HG03025 (cell line): ENCODE measurements around the gene TBC1D14.

Experiments used
- ATAC-seq: cut with Tn5 transposase; IDR thresholded peaks from one replicate; pipeline ENCODE4 v1.9.1; 2021; ENCODE audit warnings: mild to moderate bottlenecking, moderate library complexity; ENCODE audit not compliant: unreplicated experiment, low FRiP score

Gene TBC1D14

DNA sequence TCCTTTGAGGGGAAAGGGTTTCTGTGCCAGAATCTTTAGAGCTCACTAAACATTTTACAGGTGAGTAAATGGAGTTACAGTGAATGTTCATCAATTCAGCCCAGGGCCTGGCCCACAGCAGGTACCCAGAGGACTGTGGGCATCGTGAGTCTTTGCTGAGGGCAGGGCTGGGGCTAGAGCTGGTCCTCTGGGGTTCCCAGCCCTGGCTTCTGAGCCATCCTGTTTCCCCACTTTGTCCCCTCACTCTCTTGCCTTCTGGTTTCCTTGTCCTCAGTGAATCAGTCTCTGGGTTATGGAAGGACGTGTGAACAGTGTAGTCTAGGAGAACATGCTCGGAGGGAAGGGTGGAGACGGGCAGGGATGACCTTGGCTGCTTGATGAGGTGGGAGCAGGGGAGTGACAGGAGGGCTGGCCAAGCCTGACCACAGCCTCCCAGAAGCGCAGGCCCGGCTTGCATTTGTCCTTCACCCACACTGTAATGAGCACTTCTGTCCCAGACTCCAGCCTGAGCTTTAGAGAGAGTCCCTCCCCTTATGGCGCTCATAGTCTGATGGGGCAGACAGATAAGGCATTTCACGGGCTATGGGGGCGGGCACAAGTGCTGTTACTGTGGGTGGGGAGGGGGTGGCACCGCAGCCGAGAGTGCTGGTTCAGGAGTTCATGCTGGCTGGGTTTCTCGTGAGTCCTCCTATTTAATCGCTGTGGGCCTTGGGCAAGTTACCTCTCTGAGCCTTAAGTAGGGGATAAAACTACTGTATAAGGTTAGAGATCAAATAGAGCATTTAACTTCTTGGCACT, 17.3 kb downstream of the TBC1D14 start:
- no peak for ATAC-seq

DNA sequence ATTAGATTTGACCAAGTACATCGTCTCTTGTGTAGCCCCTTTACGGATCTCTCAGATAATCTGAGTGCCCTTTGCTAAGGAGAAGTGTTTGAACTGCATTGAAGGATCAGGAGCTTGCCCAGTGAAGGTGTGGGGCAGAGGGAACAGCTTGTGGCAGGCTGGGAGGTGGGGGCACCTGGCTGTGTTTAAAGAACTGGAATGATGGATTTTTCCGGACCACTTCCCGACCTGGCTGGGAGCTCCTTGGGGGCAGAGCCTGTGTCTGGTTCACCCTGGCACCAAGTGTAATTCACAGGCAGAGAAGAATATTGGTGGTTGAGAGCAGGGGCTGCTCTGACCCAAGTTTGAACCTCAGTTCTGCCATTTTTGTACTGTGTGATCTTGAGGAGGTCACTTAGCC, 18.5 kb downstream of the TBC1D14 start:
- no peak for ATAC-seq

DNA sequence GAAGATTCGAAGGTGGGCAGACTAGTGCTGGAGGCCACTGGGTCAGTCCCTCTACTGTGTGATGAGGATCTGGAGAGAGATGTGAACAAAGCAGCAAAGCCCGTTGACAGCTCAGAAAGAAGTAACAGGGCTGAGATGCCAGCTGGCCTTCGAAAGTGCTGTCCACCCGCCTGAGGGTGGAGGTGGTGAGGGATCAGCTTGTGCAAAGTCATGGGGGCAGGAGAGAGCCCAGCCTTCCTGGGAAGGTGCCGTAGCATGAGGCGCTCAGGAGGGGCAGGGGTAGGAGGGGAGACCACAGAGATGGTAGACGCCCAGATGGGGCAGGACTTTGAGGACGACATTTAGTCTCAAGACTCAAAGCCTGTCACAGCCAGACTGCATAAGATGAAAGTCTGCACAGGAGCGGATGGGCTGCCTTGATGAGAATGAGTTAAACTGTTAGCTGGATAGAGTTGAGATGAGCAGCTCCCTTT, 19.7 kb downstream of the TBC1D14 start:
- no peak for ATAC-seq

DNA sequence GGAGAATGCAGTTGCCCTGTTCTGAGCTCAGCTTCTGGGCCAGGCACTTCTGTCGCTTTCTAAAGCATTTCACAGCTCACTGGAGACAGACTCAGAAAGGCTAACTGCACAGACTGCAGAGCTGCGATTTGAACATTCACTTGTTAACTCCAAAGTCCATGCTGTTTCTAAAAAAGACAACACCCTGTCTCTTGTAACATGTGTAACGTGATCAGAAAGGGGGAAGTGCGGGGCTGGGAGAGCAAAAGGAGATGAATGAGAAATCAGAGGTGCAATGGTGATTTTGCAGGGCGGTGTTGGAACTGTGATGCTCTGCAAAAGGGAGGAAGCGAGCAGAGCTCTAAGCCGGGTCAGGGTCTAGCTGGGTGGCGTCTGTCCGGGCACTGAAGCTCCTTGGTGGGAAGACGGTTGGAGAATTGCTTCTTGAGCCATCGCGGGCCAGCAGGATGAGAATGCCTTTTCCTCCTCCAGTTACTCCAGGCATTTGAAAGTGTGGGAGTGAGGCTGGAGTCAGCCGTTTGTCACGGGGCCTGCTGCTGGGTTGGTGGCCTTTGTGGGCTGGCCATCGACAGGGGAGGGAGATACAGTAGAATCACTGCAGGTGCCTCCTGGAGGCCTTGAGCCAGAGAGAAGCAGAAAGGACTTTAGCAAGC, 20.3 kb downstream of the TBC1D14 start:
- no peak for ATAC-seq

DNA sequence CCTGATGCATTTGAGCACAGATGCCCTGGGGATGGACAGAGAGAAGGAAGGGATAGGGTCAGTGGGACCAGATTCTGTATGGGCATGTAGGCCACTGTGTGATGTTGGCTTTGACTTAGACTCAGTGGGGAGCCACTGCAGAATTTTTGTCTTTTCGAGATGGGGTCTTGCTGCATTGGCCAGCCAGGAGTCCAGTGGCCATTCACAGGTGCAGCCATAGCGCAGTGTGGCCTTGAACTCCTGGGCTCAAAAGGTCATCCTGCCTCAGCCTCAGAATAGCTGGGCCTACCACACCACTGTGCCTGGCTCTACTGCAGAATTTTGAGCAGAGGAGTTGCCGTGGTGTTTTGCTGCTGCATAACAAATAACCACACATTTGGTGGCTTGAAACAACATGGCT, 22.8 kb downstream of the TBC1D14 start:
- no peak for ATAC-seq

DNA sequence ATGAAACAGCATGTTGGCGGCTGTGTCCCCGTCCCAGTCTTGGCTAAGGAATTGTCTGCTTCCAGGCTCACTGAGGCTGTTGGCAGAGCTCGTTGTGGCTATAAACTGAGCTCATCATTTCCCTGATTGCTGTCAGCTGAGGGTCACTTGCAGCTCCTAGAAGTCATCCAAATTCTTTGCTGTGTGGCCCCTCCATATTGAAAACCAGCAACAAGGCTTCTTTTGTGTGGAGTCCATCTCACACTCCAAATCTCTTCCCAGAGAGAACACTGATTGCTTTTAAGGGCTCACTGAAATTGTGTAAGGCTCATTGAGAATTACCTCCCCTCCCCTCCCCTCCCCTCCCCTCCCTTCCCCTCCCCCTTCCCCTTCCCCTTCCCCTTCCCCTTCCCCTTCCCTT, 23.3 kb downstream of the TBC1D14 start:
- ATAC-seq: no peak

DNA sequence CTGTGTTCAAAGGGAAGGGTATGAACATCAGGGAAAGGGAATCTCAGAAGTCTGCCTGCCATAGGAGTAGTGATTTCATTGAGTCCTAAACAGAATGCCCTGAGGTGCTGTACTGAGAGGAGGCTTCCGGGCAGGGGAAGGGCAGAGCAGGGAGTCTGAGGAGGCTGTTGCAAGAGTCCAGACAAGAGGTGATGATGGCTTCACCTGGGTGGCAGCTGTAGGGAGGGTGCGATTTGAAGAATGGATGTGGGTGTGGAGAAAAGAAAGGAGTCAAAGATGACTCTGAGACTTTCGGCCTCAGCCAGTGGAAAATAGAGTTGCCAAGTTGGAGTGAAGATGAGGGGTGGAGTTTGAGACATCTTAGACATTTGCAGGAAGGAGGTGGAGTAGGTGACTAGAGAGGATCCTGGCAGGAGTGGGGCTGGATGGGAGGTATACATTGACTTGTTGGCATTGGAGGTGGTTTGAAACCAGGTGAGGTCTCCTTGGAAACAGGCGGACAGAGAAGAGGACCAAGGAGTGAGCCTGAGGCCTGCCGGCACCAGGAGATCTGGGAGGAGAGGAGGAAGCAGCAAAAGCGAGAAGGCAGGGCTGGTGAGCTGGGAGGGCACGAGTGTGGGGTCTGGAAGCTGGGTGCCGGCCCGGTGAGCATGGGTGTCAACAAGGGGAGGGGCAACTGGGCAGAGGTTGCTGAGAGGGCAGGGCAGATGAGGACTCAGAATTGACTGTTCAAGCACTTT, 24.2 kb downstream of the TBC1D14 start:
- no peak for ATAC-seq

DNA sequence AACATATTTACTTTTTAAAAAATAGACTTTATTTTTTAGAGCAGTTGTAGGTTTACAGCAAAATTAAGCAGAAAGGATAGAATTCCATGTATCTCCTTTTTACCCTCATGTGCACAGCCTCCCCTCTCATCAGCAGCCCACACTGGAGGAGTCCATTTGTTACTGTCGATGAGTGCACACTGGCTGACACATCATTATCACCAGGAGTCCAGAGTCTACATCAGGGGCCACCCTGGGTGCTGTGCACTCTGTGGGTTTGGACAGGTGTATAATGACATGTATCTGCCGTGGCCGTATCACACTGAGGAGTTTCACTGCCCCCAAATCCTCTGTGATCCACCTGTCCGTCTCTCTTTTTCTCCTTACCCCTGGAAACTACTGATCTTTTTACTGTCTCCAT, 26.3 kb downstream of the TBC1D14 start:
- ATAC-seq: no peak

DNA sequence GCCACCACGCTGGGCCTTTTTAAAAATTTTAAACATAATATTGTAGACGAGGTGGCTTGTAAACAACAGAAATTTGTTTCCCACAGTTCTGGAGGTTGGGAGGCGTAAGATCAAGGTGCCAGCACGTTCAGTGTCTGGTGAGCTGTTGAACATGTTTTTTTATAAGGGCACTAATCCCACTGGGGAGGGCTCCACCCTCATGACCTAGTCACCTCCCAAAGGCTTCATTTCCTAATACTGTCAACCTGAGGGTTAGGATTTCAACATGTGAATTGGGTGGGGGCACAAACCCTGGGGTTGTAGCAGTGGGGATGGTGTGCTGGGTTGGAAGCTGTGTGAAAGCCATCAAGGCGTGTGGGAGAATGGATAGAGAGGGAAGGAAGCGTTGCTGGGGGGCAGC, 27.6 kb downstream of the TBC1D14 start:
- no peak for ATAC-seq

DNA sequence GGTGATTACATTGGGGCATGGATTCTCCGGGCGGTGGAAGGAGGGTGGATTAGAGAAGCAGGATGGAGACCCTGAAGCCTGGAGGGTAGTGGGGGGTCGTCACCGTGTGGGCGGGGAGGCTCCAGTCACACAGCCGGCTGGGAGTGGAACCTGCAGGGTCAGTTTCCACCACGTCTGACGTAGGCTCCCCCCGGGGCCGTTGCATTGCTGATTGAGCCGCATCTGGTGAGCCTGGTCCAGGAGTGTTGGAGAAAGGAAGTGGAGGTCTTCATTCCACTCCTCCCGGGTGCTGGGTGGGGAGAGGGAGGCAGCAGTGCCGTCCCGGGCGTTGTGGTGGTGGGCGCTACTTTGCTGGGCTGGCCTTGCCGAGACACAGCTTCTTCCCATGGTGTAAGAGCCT, 28.1 kb downstream of the TBC1D14 start:
- no peak for ATAC-seq

DNA sequence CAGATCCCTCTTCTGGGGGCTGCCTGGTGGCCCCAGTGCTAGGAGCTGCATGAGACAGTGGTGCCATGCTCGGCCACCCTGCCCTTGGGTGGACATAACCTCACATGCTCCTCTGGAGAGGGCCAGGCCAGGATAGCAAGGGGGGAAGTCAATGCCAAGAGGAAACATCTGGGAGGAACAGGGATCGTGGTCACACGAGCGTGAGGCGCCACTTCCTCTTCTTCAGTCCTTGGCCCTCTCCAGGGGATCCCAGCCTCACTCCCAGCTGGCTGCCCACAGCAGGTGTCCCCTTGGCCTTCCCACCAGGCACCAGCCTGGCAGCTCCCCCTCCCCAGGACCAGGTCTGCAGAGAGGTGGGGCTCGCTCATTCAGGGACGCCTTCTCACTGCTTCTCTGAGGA, 28.6 kb downstream of the TBC1D14 start:
- no peak for ATAC-seq

DNA sequence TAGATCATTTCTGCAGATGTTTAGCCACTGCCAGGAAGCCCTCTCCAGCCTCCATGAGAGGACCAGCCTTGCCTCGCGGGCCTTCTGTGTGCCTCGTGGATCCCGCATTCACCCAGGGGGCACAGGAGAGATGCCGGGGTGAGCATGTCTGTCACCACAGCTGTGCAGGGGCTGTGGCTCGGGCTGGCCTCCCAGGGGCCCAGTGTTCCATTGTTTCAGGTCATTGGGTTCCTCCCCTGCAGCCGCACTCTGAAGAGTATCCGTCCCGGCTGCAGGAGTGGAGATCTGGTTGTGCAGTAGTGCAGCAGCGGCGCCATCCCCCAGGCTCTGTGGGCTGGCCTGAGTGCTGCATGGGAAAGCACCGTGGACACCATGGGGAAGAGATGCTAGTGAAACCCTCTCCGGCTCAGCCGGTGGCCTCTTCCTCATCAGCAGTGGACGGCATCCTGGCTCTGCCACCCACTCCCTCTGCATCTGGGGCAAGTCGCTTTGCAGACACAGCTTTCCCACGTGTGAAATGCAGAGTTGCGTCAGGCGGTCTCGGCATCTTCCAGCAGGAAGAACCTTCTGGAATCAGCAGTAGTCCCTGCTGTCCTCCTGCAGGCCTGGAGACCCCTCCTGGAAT, 29.1 kb downstream of the TBC1D14 start:
- ATAC-seq: no peak

DNA sequence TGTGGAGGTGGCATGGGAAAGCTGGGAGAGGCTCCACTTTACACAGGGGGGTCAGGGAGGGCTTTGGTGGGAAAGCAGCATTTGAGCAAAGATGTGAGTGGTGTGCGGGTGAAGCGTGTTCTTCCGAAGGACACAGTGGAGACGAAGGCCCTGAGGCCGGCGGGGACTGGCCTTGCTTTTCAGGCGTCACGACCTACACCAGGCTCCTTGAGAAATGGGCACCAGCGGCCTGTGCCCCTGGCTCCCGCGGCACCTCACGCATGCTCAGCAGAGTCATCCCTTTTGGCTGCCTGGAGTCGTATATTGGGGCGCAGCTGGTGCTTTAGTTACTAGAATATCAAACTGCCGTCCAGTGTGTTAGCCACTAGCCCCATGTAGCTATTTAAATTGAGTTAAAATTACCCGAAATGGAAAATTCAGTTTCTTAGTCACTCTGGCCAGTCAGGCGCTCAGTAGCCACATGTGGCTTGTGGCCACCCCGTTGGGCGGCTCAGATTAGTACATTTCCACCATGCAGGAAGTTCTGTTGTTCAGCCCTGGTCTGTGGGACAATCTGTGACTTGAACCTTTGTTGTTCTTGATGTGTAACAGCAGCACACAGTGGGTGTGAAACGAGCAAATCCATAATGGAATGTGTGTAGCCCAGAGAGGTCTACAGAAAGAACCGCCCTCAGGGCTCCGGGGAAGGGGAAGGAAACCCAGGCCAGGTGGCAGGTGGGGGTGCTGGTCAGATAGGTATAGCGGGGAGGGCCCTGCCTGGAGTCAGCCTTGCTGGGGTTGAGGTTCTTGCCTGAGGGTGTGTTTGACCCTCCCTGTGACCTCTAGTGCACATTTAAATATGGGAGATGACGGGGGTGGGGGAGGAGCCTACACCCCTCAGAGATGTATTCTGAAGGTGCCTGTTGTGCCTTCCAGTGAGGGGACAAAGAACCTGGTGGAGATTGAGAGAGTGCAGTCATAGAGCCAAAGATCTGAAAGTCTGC, 30.4 kb downstream of the TBC1D14 start:
- no peak for ATAC-seq

DNA sequence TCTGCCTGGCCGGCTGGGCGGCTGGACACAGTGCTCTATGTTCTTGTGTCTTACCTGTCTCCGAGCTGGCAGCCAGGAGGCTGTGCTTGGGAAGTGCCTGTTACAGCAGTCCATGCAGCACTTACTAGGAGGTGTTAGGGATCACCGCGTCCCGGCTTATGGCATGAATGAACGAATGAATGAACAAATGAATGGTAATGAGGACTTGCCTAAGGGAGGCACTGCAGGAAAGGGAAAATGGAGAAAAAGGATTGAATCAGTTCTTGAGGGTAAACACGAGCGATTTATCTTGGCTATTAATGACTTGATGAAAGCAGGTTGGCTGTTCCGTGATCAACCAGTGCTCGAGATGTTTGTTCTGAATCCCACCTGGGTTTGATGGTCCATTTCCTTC, 31.1 kb downstream of the TBC1D14 start:
- ATAC-seq: no peak

DNA sequence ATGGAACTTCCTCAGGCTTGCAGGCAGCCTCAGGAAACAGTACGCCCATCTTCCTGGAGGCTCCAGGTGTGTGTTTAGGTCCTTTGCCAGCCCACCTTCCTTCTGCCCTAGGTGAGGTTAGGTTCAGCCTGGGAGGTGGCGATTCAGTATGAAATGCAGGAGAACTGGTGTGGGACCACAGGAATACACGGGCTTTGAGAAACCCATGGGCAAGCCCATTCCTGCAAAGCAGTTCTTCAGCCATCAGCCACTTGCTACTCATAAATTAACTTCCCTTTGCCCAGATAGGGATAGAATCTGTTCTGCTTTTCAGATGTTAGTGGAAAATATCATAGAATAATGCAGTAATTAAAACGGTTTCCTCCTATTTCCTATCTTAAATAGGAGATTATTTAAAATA, 32.2 kb downstream of the TBC1D14 start:
- no peak for ATAC-seq

DNA sequence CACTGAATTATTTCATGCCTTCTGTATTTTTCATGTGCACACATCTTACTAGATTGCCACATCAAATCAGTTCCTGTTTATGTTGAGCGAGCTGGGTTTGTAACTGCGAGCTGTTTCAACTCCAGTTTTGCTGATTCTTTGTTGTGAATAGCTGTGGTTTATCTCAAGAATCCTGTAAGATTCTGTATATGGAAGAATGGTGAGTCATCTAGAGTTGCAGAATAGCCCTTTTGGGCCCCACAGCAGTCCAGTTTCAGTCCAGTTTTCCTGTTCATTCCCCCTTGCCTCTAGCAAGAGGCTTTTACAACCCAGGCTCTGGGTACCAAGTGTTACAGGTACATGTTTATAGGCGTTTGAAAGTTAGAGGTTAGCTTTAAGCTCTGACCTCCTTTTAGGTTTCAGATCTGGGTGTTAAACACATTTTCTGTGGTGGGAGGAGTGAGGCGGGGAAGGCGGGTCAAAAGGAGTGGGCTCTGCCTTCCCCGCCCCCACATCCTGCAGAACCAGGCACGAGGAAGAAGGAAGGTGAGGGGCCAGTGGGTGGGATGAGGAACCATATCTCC, 32.7 kb downstream of the TBC1D14 start:
- ATAC-seq: peak; percentile 77

DNA sequence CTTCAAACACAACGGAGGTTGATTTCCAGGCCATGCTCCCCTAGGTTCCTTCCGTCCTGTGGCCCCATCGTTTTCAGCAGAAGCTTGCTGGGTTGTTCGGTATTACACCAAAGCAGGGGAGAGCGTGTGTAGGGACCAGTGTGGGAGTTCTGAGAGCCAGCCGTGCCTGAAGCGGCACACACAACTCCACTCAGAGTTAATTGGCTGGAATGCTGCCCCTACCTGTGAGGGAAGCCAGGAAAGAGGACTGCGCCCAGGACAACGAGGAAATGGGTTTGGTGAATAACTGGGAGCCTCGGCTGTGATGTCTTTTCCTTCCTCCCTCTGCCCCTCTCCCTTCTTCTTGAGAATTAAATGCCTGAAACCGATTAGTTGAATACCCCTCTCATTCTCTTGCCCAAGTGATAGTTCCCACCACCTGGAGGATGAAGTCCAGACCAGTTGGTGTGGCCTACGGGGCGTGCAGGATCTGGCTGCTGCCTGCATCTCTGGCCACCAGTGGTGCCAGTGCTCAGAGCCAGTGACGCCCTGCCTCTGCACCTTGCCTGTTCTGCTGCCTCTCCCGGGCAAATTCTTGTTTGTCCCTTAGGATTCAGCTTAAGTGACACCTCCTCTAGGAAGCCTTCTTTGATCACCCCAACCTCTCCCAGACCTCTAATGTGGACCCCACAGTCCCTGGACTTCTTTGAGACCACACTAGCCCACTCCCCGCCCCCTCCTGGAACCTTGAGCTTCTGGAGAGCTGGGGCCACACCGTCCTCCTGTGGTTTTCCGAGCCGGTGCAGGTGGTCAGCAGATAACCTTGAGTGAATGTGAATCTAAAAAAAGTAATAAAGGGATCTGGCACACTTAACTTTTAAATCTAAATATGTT, 33.6 kb downstream of the TBC1D14 start:
- no peak for ATAC-seq

DNA sequence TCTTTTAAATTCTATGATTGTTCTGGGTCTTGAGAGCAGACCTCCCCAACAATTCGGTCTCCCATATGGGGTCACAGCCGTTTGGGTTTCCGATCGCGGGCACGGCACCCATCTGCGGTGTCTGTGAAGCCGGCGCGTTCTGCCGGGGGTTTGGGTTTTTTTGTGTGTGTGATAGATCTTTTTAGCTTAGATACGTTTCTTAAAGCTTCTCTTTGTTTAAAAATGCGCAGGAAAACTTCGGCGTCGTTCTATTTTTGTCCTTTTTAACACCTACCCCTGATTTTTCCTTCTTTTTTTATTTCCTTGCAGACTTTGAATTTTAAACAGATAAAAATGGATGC, 34.2 kb downstream of the TBC1D14 start:
- no peak for ATAC-seq
